ENCODE results near the gene SEPTIN12.
A peak's percentile ranks its signal among the peaks of the same experiment; 100 is the strongest.
"Not testable (repeated sequence)": the region's sequence is repeated elsewhere in the genome, so short reads cannot be mapped to it uniquely, and the experiment has no call there.

Gene SEPTIN12

GRCh38 chr16:4752351-4753100, 35.6 kb downstream of the SEPTIN12 start:
- no peak for DNase-seq (ENCODE audit: low read depth)

- no peak for DNase-seq (ENCODE audit: low read depth)
These were observed 37.2 kb downstream of the SEPTIN12 start for GRCh38 chr16:4750896-4751295.

- DNase-seq (ENCODE audit: low read depth): no peak
These were observed 38.4 kb downstream of the SEPTIN12 start for GRCh38 chr16:4749700-4750257.

GRCh38 chr16:4748682-4749411, 39.3 kb downstream of the SEPTIN12 start:
- no peak for DNase-seq (ENCODE audit: low read depth)

GRCh38 chr16:4747906-4748681, 40.1 kb downstream of the SEPTIN12 start:
- DNase-seq (ENCODE audit: low read depth): no peak

GRCh38 chr16:4746991-4747574, 41.1 kb downstream of the SEPTIN12 start:
- DNase-seq (ENCODE audit: low read depth): peak; percentile 12

- DNase-seq (ENCODE audit: low read depth): no peak
These were observed 41.9 kb downstream of the SEPTIN12 start for GRCh38 chr16:4746215-4746614.

GRCh38 chr16:4745274-4745569, 42.9 kb downstream of the SEPTIN12 start:
- DNase-seq (ENCODE audit: low read depth): no peak

- DNase-seq (ENCODE audit: low read depth): no peak
These were observed 43.4 kb downstream of the SEPTIN12 start for GRCh38 chr16:4744555-4745273.

- DNase-seq (ENCODE audit: low read depth): no peak
These were observed 44.8 kb downstream of the SEPTIN12 start for GRCh38 chr16:4743226-4743878.

- not testable (repeated sequence) for DNase-seq (ENCODE audit: low read depth)
These were observed 49.8 kb downstream of the SEPTIN12 start for GRCh38 chr16:4738370-4738769.

- no peak for DNase-seq (ENCODE audit: low read depth)
These were observed 50.6 kb downstream of the SEPTIN12 start for GRCh38 chr16:4737545-4737944.

- DNase-seq (ENCODE audit: low read depth): no peak
These were observed 51.6 kb downstream of the SEPTIN12 start for GRCh38 chr16:4736546-4736945.

GRCh38 chr16:4734730-4735535, 53.2 kb downstream of the SEPTIN12 start:
- DNase-seq (ENCODE audit: low read depth): peak; percentile 72

- DNase-seq (ENCODE audit: low read depth): peak; percentile 95
These were observed 53.9 kb downstream of the SEPTIN12 start, which contains the start of the genes ANKS3 and DNAAF8 for GRCh38 chr16:4734063-4734729. TSS of gene ANKS3 (minus strand) at chr16:4734271. CDS start at chr16:4730149, 4,122 bp downstream. TSS of gene DNAAF8 (plus strand) at chr16:4734537. CDS start at chr16:4736515, 1,978 bp downstream.

- DNase-seq (ENCODE audit: low read depth): no peak
These were observed 54.4 kb downstream of the SEPTIN12 start for GRCh38 chr16:4733747-4734062.

GRCh38 chr16:4733211-4733742, 54.9 kb downstream of the SEPTIN12 start:
- DNase-seq (ENCODE audit: low read depth): no peak

- DNase-seq (ENCODE audit: low read depth): no peak
These were observed 58.3 kb downstream of the SEPTIN12 start for GRCh38 chr16:4729876-4730275.

GRCh38 chr16:4728676-4729075, 59.5 kb downstream of the SEPTIN12 start:
- no peak for DNase-seq (ENCODE audit: low read depth)

Measured in fibroblast of the conjunctiva (primary cell).